Astrocyte (in vitro differentiated cells and primary cell): Measurements from ENCODE around the gene BCL2L14.

Experiments used
- CTCF ChIP-seq: IDR thresholded peaks from 2 replicates; pipeline ENCODE4 v1.5.1; 2011; ENCODE audit warnings: low read depth, mild to moderate bottlenecking, inconsistent platforms, low read length, moderate library complexity; ENCODE audit not compliant: insufficient read depth
- EZH2 ChIP-seq: IDR thresholded peaks from 2 replicates; pipeline ENCODE4 v1.6.1; 2012; ENCODE audit warnings: mild to moderate bottlenecking, low read length, inconsistent platforms; ENCODE audit not compliant: insufficient read depth

- TF ChIP-seq CTCF: no peak
- no peak for TF ChIP-seq EZH2
These were observed 22.5 kb upstream of the BCL2L14 start for GRCh38 chr12:12048266-12048665.
